Esophagus (tissue), 2 donors: ENCODE results near the gene SH3RF2. TPM values are rescaled to one million over a fixed set of nuclear protein-coding genes. Genes with fewer than 3 reads are reported as not detected.

Experiments
- H3K27ac ChIP-seq, 2 donors: one replicate each; pipeline ENCODE4 v1.5.1; 2013; ENCODE audit warnings: low read depth in 2 of 2, mild to moderate bottlenecking in 2 of 2, inconsistent platforms in 1 of 2, low read length in 1 of 2, moderate library complexity in 1 of 2
- H3K27me3 ChIP-seq, 2 donors: one replicate each; pipeline ENCODE4 v1.6.1; 2013; ENCODE audit warnings: low read length in 2 of 2, control low read depth in 1 of 2, mild to moderate bottlenecking in 1 of 2; ENCODE audit not compliant: insufficient read depth in 2 of 2, control insufficient read depth in 1 of 2
- H3K36me3 ChIP-seq, 2 donors: one replicate each; pipeline ENCODE4 v1.6.1; 2013; ENCODE audit warnings: low read length in 1 of 2; ENCODE audit not compliant: control insufficient read depth in 2 of 2, insufficient read depth in 2 of 2
- H3K4me1 ChIP-seq, 2 donors: one replicate each; pipeline ENCODE4 v1.6.1; 2013; ENCODE audit warnings: low read length in 1 of 2; ENCODE audit not compliant: control insufficient read depth in 2 of 2, insufficient read depth in 2 of 2
- H3K4me3 ChIP-seq, 2 donors: one replicate each; pipeline ENCODE4 v1.5.1; 2013; ENCODE audit warnings: low read length in 2 of 2, mild to moderate bottlenecking in 2 of 2, low read depth in 1 of 2, moderate library complexity in 1 of 2
- H3K9me3 ChIP-seq, 2 donors: one replicate each; pipeline ENCODE4 v1.6.1; 2013; ENCODE audit warnings: mild to moderate bottlenecking in 2 of 2, low read depth in 1 of 2, low read length in 1 of 2, moderate library complexity in 1 of 2; ENCODE audit not compliant: control insufficient read depth in 2 of 2, insufficient read depth in 1 of 2
- WGBS, 2 donors: extraction: QIAGEN DNeasy Blood & Tissue Kit; methylation state at CpG; one replicate each; pipeline ENCODE4 v1.1.7; 2013; 5-methylcytosine and 5-hydroxymethylcytosine counted together
- polyA plus RNA-seq, 2 donors: library from polyadenylated mRNA; stranded (reverse); fragments of 200-250 nt; gene quantifications; one replicate each; pipeline ENCODE4 v1.2.3, GENCODE V29; 2013
- donor health status: healthy with polysubstance abuse.
- donor health status: Bipolar disorder and iron deficiency.

Gene SH3RF2
- polyA plus RNA-seq, 2 donors, result 24.9 to 43.2 TPM

- Histone ChIP-seq H3K4me1 (no peaks in the 10 kb centered on the region), H3K36me3 (no peaks in the 10 kb centered on the region), H3K4me3 (no peak overlapping the region), H3K9me3 (no peaks in the 10 kb centered on the region), H3K27me3 (no peaks in the 10 kb centered on the region), H3K27ac (no peak overlapping the region)
- WGBS, 2 donors, result 60 to 63% methylated on average over 1 of the region's 1 CpG
Measured at GRCh38 chr5:145906401-145906800, 30.0 kb upstream of the SH3RF2 start.

GRCh38 chr5:145908206-145908960 lies 28.0 kb upstream of the SH3RF2 start:
- no peaks in the 10 kb centered on the region for H3K27me3 ChIP-seq
- no peaks in the 10 kb centered on the region for H3K9me3 ChIP-seq
- no peaks in the 10 kb centered on the region for H3K4me1 ChIP-seq
- no peak overlapping the region for H3K27ac ChIP-seq
- 71 to 85% methylated on average over 3 of the region's 3 CpGs for WGBS, 2 donors
- H3K4me3 ChIP-seq, result no peak overlapping the region
- H3K36me3 ChIP-seq, result no peaks in the 10 kb centered on the region

GRCh38 chr5:145911164-145911563 lies 25.2 kb upstream of the SH3RF2 start:
- Histone ChIP-seq H3K4me3 (no peak overlapping the region), H3K27ac (no peak overlapping the region), H3K9me3 (no peaks in the 10 kb centered on the region), H3K4me1 (no peaks in the 10 kb centered on the region), H3K36me3 (no peaks in the 10 kb centered on the region), H3K27me3 (no peaks in the 10 kb centered on the region)
- WGBS, 2 donors, result 77 to 81% methylated on average over 6 of the region's 6 CpGs

- H3K36me3 ChIP-seq, result no peaks in the 10 kb centered on the region
- H3K4me1 ChIP-seq, result no peaks in the 10 kb centered on the region
- H3K9me3 ChIP-seq, result no peaks in the 10 kb centered on the region
- no peak overlapping the region for H3K4me3 ChIP-seq
- 86 to 91% methylated on average over 3 of the region's 3 CpGs for WGBS, 2 donors
- no peak overlapping the region for H3K27ac ChIP-seq
- no peaks in the 10 kb centered on the region for H3K27me3 ChIP-seq
Measured at GRCh38 chr5:145912019-145912418, 24.4 kb upstream of the SH3RF2 start.

GRCh38 chr5:145912594-145912993 lies 23.8 kb upstream of the SH3RF2 start:
- no peak overlapping the region for H3K4me3 ChIP-seq
- H3K36me3 ChIP-seq, result no peaks in the 10 kb centered on the region
- H3K27ac ChIP-seq, result no peak overlapping the region
- no peaks in the 10 kb centered on the region for H3K4me1 ChIP-seq
- WGBS, 2 donors, result 86 to 88% methylated on average over 5 of the region's 5 CpGs
- no peaks in the 10 kb centered on the region for H3K9me3 ChIP-seq
- no peaks in the 10 kb centered on the region for H3K27me3 ChIP-seq

GRCh38 chr5:145913701-145914100 lies 22.7 kb upstream of the SH3RF2 start:
- Histone ChIP-seq H3K36me3 (no peaks in the 10 kb centered on the region), H3K4me3 (no peak overlapping the region)

GRCh38 chr5:145915970-145916638 lies 20.3 kb upstream of the SH3RF2 start:
- H3K4me1 ChIP-seq, result no peaks in the 10 kb centered on the region
- H3K9me3 ChIP-seq, result no peaks in the 10 kb centered on the region
- 87 to 92% methylated on average over 7 of the region's 7 CpGs for WGBS, 2 donors
- H3K27ac ChIP-seq, result no peak overlapping the region
- no peak overlapping the region for H3K4me3 ChIP-seq
- H3K36me3 ChIP-seq, result no peaks in the 10 kb centered on the region
- H3K27me3 ChIP-seq, result no peaks in the 10 kb centered on the region

More at GRCh38 chr5:145913701-145914100, 22.7 kb upstream of the SH3RF2 start:
- H3K27ac ChIP-seq, result no peak overlapping the region
- no peaks in the 10 kb centered on the region for H3K27me3 ChIP-seq
- WGBS, 2 donors, result 94 to 95% methylated on average over 7 of the region's 7 CpGs
- no peaks in the 10 kb centered on the region for H3K9me3 ChIP-seq
- H3K4me1 ChIP-seq, result no peaks in the 10 kb centered on the region

- no peak overlapping the region for H3K27ac ChIP-seq
- H3K4me3 ChIP-seq, result no peak overlapping the region
- no peaks in the 10 kb centered on the region for H3K4me1 ChIP-seq
- no peaks in the 10 kb centered on the region for H3K36me3 ChIP-seq
- no peaks in the 10 kb centered on the region for H3K9me3 ChIP-seq
- H3K27me3 ChIP-seq, result no peaks in the 10 kb centered on the region
Measured at GRCh38 chr5:145917288-145917687, 19.1 kb upstream of the SH3RF2 start.

GRCh38 chr5:145918397-145918796 lies 18.0 kb upstream of the SH3RF2 start:
- no peaks in the 10 kb centered on the region for H3K4me1 ChIP-seq
- H3K36me3 ChIP-seq, result no peaks in the 10 kb centered on the region
- H3K27ac ChIP-seq, result no peak overlapping the region
- H3K4me3 ChIP-seq, result no peak overlapping the region
- WGBS, 2 donors, result 86 to 88% methylated on average over 2 of the region's 2 CpGs
- H3K9me3 ChIP-seq, result no peaks in the 10 kb centered on the region
- H3K27me3 ChIP-seq, result no peaks in the 10 kb centered on the region

GRCh38 chr5:145919413-145919812 lies 17.0 kb upstream of the SH3RF2 start:
- no peak overlapping the region for H3K4me3 ChIP-seq
- H3K27ac ChIP-seq, result no peak overlapping the region
- H3K36me3 ChIP-seq, result no peaks in the 10 kb centered on the region
- 88 to 90% methylated on average over 6 of the region's 6 CpGs for WGBS, 2 donors
- no peaks in the 10 kb centered on the region for H3K27me3 ChIP-seq
- H3K4me1 ChIP-seq, result no peaks in the 10 kb centered on the region
- no peaks in the 10 kb centered on the region for H3K9me3 ChIP-seq
